Hepatocyte (in vitro differentiated cells): Measurements from ENCODE around the gene HNRNPF. TPM values are rescaled to one million over a fixed set of nuclear protein-coding genes. Genes with fewer than 3 reads are reported as not detected.
"Not testable (repeated sequence)": the region's sequence is repeated elsewhere in the genome, so short reads cannot be mapped to it uniquely, and the experiment has no call there.

Source experiments
- DNase-seq: peaks from one replicate; pipeline ENCODE4 v3.0.0-alpha.2; 2016; ENCODE audit warnings: low spot score
- H2AFZ ChIP-seq: fragments of 200-600 bp; sonication (generic); 2 replicates; pipeline ENCODE4 v1.6.0; 2016; ENCODE audit warnings: antibody characterized with exemption, mild to moderate bottlenecking
- H3K27ac ChIP-seq: fragments of 200-600 bp; sonication (generic); 2 replicates; pipeline ENCODE4 v1.5.1; 2016; ENCODE audit warnings: mild to moderate bottlenecking
- H3K27me3 ChIP-seq: fragments of 200-600 bp; sonication (generic); 2 replicates; pipeline ENCODE4 v1.6.1; 2016
- H3K36me3 ChIP-seq: fragments of 200-600 bp; sonication (generic); replicated peaks from 2 replicates; pipeline ENCODE4 v1.5.1; 2016; ENCODE audit warnings: low read depth; ENCODE audit not compliant: insufficient read depth
- H3K4me1 ChIP-seq: fragments of 200-600 bp; sonication (generic); 2 replicates; pipeline ENCODE4 v1.5.1; 2016; ENCODE audit warnings: mild to moderate bottlenecking, moderate library complexity; ENCODE audit not compliant: insufficient read depth
- H3K4me2 ChIP-seq: fragments of 200-600 bp; sonication (generic); 2 replicates; pipeline ENCODE4 v1.6.0; 2016
- H3K4me3 ChIP-seq: fragments of 200-600 bp; sonication (generic); 2 replicates; pipeline ENCODE4 v1.5.1; 2016; ENCODE audit warnings: mild to moderate bottlenecking
- H3K79me2 ChIP-seq: fragments of 200-600 bp; sonication (generic); 2 replicates; pipeline ENCODE4 v1.6.0; 2017; ENCODE audit warnings: mild to moderate bottlenecking
- H3K9me2 ChIP-seq: fragments of 200-600 bp; sonication (generic); replicated peaks from 2 replicates; pipeline ENCODE4 v1.6.0; 2017; ENCODE audit warnings: mild to moderate bottlenecking; ENCODE audit not compliant: insufficient read depth
- H3K9me3 ChIP-seq: fragments of 200-600 bp; sonication (generic); 2 replicates; pipeline ENCODE4 v1.5.1; 2016; ENCODE audit warnings: low read depth, mild to moderate bottlenecking
- H4K20me1 ChIP-seq: fragments of 200-600 bp; sonication (generic); 2 replicates; pipeline ENCODE4 v1.6.0; 2016; ENCODE audit warnings: mild to moderate bottlenecking; ENCODE audit not compliant: insufficient read depth, poor library complexity, severe bottlenecking
- EZH2 ChIP-seq: fragments of 200-600 bp; sonication (generic); IDR thresholded peaks from 2 replicates; pipeline ENCODE4 v1.6.1; 2016; ENCODE audit warnings: antibody characterized with exemption, mild to moderate bottlenecking, borderline replicate concordance
- EZH2phosphoT487 ChIP-seq: fragments of 200-600 bp; sonication (generic); IDR thresholded peaks from one replicate; pipeline ENCODE4 v1.6.1; 2018; ENCODE audit warnings: antibody characterized with exemption, mild to moderate bottlenecking, low read depth, moderate library complexity; ENCODE audit not compliant: unreplicated experiment, severe bottlenecking
- WGBS: methylation state at CpG from one replicate; pipeline ENCODE4 v1.1.6; 2016; ENCODE audit warnings: low lambda C conversion rate; ENCODE audit errors: missing lambda C conversion rate; 5-methylcytosine and 5-hydroxymethylcytosine counted together
- polyA plus RNA-seq: library from polyadenylated mRNA; unstranded; fragments of >200 nt; fragmentation: Nextera tagmentation; extraction: Ambion mirVana; gene quantifications from 2 replicates; pipeline ENCODE4 v1.2.1, GENCODE V29; 2016
- total RNA-seq: library from RNA; depleted of rRNA; stranded (reverse); fragments of >200 nt; gene quantifications from 2 replicates; pipeline ENCODE4 v1.2.3, GENCODE V29; 2014
- TF ChIP-seq, protein P1 (sequence below): fragments of 200-600 bp; sonication (generic); IDR thresholded peaks from 2 replicates; pipeline ENCODE4 v1.5.1; 2016; ENCODE audit warnings: antibody characterized with exemption, mild to moderate bottlenecking; ENCODE audit not compliant: poor library complexity

HNRNPF gene
- total and polyA plus RNA-seq, 2 experiments from 2014 or later = 134 to 217 TPM

DNA sequence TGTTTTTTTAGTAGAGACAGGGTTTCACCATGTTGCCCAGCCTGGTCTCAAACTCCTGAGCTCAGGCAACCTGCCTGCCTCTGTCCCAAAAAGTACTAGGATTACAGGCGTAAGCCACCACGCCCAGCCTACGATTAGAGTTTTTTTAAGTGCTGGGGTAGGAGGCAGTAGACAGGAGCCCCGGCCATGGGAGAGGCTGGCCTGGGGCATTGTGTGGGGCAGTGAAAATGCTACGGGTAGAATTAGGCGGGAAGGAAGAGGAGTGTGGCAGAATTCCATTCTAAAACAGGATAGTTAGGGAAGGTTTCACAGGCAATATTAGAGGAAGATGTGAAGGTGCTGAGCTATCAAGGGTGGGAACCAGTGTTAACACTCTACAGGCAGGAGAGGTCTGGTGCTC is 68.9 kb downstream of the HNRNPF start:
- DNase-seq = no peak
- H3K79me2 ChIP-seq = no peaks in the 10 kb centered on the region
- no peak overlapping the region for H2AFZ ChIP-seq
- no peaks in the 10 kb centered on the region for H4K20me1 ChIP-seq
- H3K27ac ChIP-seq = no peak overlapping the region
- peaks cover 12% of the 10 kb centered on the region for H3K4me1 ChIP-seq
- no peak overlapping the region for H3K4me2 ChIP-seq
- H3K9me2 ChIP-seq = no peaks in the 10 kb centered on the region
- no peaks in the 10 kb centered on the region for H3K9me3 ChIP-seq
- H3K4me3 ChIP-seq = no peak overlapping the region
- H3K27me3 ChIP-seq = no peaks in the 10 kb centered on the region
- H3K36me3 ChIP-seq = no peaks in the 10 kb centered on the region
- WGBS = 75% methylated on average over 6 of the region's 6 CpGs
- TF ChIP-seq EZH2 (no peak), EZH2phosphoT487 (no peak)
- TF ChIP-seq, protein P1, sequence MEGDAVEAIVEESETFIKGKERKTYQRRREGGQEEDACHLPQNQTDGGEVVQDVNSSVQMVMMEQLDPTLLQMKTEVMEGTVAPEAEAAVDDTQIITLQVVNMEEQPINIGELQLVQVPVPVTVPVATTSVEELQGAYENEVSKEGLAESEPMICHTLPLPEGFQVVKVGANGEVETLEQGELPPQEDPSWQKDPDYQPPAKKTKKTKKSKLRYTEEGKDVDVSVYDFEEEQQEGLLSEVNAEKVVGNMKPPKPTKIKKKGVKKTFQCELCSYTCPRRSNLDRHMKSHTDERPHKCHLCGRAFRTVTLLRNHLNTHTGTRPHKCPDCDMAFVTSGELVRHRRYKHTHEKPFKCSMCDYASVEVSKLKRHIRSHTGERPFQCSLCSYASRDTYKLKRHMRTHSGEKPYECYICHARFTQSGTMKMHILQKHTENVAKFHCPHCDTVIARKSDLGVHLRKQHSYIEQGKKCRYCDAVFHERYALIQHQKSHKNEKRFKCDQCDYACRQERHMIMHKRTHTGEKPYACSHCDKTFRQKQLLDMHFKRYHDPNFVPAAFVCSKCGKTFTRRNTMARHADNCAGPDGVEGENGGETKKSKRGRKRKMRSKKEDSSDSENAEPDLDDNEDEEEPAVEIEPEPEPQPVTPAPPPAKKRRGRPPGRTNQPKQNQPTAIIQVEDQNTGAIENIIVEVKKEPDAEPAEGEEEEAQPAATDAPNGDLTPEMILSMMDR = no peak

DNA sequence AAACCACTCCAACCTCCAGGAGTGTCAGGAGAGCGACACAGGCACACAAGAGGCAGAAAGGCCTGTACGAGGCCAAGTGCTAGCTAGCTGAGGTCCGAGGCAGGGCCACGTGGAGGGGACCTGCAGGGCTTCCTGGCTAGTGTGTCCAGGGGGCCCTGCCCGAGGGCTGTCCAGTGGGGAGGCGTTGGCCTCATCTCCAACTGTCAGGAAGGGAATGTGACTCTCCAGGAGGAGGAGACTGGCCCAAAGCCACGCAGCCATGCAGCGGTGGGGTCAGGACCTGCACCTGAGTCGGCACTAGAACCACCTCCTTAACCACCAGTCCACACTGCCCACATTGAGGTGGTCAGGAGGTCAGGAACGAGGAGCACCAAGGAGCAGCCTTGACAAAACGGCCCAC is 69.8 kb downstream of the HNRNPF start:
- Histone ChIP-seq H2AFZ (no peak overlapping the region), H3K9me2 (no peaks in the 10 kb centered on the region), H3K36me3 (no peaks in the 10 kb centered on the region), H3K4me2 (no peak overlapping the region), H3K4me1 (peaks cover 12% of the 10 kb centered on the region), H4K20me1 (no peaks in the 10 kb centered on the region), H3K4me3 (no peak overlapping the region), H3K27me3 (no peaks in the 10 kb centered on the region), H3K79me2 (no peaks in the 10 kb centered on the region), H3K27ac (no peak overlapping the region), H3K9me3 (no peaks in the 10 kb centered on the region)
- no peak for DNase-seq
- 92% methylated on average over 8 of the region's 11 CpGs for WGBS
- TF ChIP-seq EZH2phosphoT487 (no peak), EZH2 (no peak)
- TF ChIP-seq, protein P1 = no peak

DNA sequence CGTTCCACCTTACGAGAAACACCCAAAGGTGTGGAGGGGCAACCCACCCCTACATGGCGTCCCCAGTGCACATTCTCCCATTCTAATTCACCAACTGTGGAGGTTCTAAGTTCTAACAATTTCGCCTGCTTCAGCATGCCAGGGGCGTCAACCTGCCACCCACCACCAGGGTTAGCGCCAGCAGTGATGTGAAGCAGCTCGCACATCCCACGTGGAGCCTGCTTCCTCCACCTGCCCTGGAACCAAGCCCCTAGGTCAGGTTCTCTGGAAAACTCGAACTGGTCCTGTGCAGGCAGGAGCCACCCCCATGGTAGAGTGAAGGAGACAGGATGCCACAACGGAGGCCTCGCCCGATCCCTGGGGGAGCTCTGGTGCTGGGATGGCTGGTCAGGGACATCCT is 70.9 kb downstream of the HNRNPF start:
- peaks cover 12% of the 10 kb centered on the region for H3K4me1 ChIP-seq
- no peaks in the 10 kb centered on the region for H4K20me1 ChIP-seq
- H3K27ac ChIP-seq = peak overlapping the region; percentile 86
- no peaks in the 10 kb centered on the region for H3K36me3 ChIP-seq
- H3K79me2 ChIP-seq = no peaks in the 10 kb centered on the region
- H3K9me2 ChIP-seq = no peaks in the 10 kb centered on the region
- no peaks in the 10 kb centered on the region for H3K27me3 ChIP-seq
- TF ChIP-seq, protein P1 = no peak
- TF ChIP-seq EZH2 = no peak
- TF ChIP-seq EZH2phosphoT487 = no peak
- DNase-seq = no peak
- H3K9me3 ChIP-seq = no peaks in the 10 kb centered on the region
- H3K4me3 ChIP-seq = no peak overlapping the region
- H2AFZ ChIP-seq = no peak overlapping the region
- 84% methylated on average over 12 of the region's 12 CpGs for WGBS
- H3K4me2 ChIP-seq = no peak overlapping the region

DNA sequence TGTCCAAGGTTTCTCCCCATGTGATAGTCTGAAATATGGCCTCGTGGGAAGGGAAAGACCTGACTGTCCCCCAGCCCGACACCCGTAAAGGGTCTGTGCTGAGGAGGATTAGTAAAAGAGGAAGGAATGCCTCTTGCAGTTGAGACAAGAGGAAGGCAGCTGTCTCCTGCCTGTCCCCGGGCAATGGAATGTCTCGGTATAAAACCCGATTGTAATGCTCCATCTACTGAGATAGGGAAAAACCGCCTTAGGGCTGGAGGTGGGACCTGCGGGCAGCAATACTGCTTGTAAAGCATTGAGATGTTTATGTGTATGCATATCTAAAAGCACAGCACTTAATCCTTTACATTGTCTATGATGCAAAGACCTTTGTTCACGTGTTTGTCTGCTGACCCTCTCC is 71.5 kb downstream of the HNRNPF start:
- not testable (repeated sequence) for H3K36me3 ChIP-seq, H4K20me1 ChIP-seq, DNase-seq, H2AFZ ChIP-seq, H3K9me3 ChIP-seq, H3K9me2 ChIP-seq, H3K79me2 ChIP-seq, H3K4me3 ChIP-seq, H3K27me3 ChIP-seq
- Histone ChIP-seq H3K4me2 (peak overlapping the region; percentile 32), H3K27ac (peak overlapping the region; percentile 86), H3K4me1 (peaks cover 12% of the 10 kb centered on the region)
- 20% methylated on average over 8 of the region's 9 CpGs for WGBS
